GM12878 (cell line): Measurements from ENCODE around the gene ELP4. TPM values are rescaled to one million over a fixed set of nuclear protein-coding genes. Genes with fewer than 3 reads are reported as not detected.

Experiments used
- CREB1 ChIP-seq: IDR thresholded peaks from 2 replicates; pipeline ENCODE4 v1.6.1; 2012; ENCODE audit warnings: low read depth, mild to moderate bottlenecking, inconsistent platforms
- CTCF ChIP-seq, 3 experiments: IDR thresholded peaks in 2 of 3; conservative IDR thresholded peaks in 1 of 3; 2 replicates each; pipeline ENCODE4 v1.5.1; 2011; ENCODE audit warnings: low read depth in 3 of 3, low read length in 3 of 3, mild to moderate bottlenecking in 3 of 3, control low read depth in 2 of 3, moderate library complexity in 2 of 3, inconsistent platforms in 1 of 3, mixed read lengths in 1 of 3; ENCODE audit not compliant: control insufficient read depth in 2 of 3, insufficient read depth in 1 of 3; ENCODE audit errors: extremely low read depth in 1 of 3
- E2F8 ChIP-seq: fragments of 450-650 bp; IDR thresholded peaks from 2 replicates; pipeline ENCODE4 v1.6.1; 2018; ENCODE audit warnings: mild to moderate bottlenecking, low read depth, moderate library complexity; ENCODE audit not compliant: partially characterized antibody
- FOXK2 ChIP-seq: fragments of 450-650 bp; IDR thresholded peaks from 2 replicates; pipeline ENCODE4 v1.6.1; 2017; ENCODE audit warnings: mild to moderate bottlenecking, moderate library complexity
- JUND ChIP-seq: IDR thresholded peaks from 2 replicates; pipeline ENCODE4 v1.6.1; 2012; ENCODE audit warnings: low read depth, mild to moderate bottlenecking, low read length, improper control_type of control experiment, moderate library complexity
- TARDBP ChIP-seq: IDR thresholded peaks from 2 replicates; pipeline ENCODE4 v1.6.1; 2016; ENCODE audit warnings: borderline replicate concordance
- ZBTB40 ChIP-seq: fragments of 450-650 bp; IDR thresholded peaks from 2 replicates; pipeline ENCODE4 v1.6.1; 2016; ENCODE audit warnings: mild to moderate bottlenecking, moderate library complexity, borderline replicate concordance
- polyA plus RNA-seq, 11 experiments: library from polyadenylated mRNA; depleted of rRNA in 4 of 11; unstranded in 6 of 11; stranded (reverse) in 5 of 11; fragments of >200 nt; fragmentation: Nextera tagmentation in 4 of 11; fragmentation: Illumina TruSeq in 1 of 11; extraction: Ambion mirVana in 4 of 11; extraction: Trizol in 1 of 11; gene quantifications; 1 replicate in 1 of 11; 2 replicates in 10 of 11; pipeline versions ENCODE4 v1.2.1 to v1.2.3, GENCODE V29; 2011 to 2016; ENCODE audit warnings: inconsistent platforms in 2 of 11, missing spikeins in 2 of 11, low read depth in 1 of 11
- total RNA-seq, 4 experiments: library from RNA; depleted of rRNA in 3 of 4; stranded (reverse); fragments of >200 nt in 3 of 4; fragmentation: Illumina TruSeq in 1 of 4; extraction: Trizol in 1 of 4; gene quantifications; 2 replicates each; pipeline versions ENCODE4 v1.2.1 to v1.2.3, GENCODE V29; 2013 to 2021

ELP4 gene
- total and polyA plus RNA-seq, 10 of the 15 experiments (the other 5 are each of a cell fraction or from before 2014, with no cell fraction given): 17.7 to 36.1 (median 27.0) TPM

GRCh38 chr11:31509429-31510345, at the start of gene ELP4, which contains the start of gene IMMP1L (continued):
- peak; percentile 49; the same call in 1 of the 2 replicates for TF ChIP-seq ZBTB40
- TF ChIP-seq CREB1: peak; percentile 82
- no peak for TF ChIP-seq CTCF (IDR thresholded peaks at IDR 0.05 in 2 of 3, conservative IDR thresholded peaks at IDR 0.05 in 1 of 3; ENCODE audit: control insufficient read depth in 2 of 3, extremely low read depth in 1 of 3, insufficient read depth in 1 of 3, low read depth in 3 of 3, low read length in 3 of 3)
- no peak for TF ChIP-seq E2F8
- no peak for TF ChIP-seq JUND
- TF ChIP-seq TARDBP: no peak
- TF ChIP-seq FOXK2: no peak
